OCI-M2 (cell line): Measurements from ENCODE around the gene MCRIP2.

Source experiments
- DNase-seq: peaks from one replicate; lab custom pipeline; 2025; ENCODE audit not compliant: unreplicated experiment; lab: John Stamatoyannopoulos, UW

Gene MCRIP2

DNA sequence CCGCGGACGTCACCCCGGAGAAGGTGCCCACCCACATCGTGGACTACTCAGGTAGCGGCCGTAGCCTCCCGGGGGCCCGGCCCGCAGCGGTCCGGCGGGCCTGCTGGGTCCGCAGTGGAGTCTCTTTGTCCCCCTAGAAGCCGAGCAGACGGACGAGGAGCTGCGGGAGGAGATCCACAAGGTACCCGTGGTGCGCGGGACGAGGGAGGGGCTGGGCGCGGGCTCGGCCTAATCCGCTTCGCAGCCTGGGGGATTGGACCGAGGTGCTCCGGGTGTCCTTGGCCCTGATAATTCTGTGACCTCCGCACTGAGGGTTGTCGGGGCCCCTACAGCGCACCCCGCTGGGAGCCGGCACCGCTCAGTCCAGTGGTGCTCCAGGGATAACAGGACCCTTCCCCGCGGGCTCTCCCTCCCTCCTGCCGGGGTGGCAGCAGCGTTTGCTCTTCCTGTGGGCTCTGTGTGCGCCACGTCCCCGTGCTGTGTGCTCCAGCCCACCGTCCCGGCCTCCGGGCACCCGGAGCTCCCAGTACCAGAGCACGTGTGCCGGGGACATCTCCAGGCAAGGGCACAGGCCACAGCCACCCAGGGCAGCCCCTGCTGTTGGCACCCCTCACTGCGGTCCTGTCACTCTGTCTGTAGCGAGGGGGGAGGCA is 27.0 kb downstream of the MCRIP2 start:
- no peak for DNase-seq

DNA sequence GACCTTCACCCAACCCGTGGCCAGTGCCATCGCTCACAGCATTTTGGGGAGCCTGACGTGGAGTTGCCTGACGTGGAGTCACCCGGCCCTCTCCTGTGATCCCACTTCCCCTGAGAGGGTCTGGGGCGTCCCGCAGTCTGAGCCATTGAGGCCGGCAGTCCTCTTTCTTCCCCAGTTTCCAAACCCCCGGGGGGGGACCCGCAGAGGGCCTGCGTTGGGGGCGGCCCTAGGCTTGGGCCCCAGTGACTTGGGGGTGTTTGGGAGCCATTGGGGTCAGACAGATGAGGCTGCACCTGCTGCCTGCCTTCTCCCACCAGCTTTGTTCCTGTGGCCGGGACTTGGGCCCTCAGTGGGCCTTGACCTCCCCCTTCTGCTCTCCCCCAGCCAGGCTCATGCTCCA is 28.0 kb downstream of the MCRIP2 start:
- DNase-seq = no peak

DNA sequence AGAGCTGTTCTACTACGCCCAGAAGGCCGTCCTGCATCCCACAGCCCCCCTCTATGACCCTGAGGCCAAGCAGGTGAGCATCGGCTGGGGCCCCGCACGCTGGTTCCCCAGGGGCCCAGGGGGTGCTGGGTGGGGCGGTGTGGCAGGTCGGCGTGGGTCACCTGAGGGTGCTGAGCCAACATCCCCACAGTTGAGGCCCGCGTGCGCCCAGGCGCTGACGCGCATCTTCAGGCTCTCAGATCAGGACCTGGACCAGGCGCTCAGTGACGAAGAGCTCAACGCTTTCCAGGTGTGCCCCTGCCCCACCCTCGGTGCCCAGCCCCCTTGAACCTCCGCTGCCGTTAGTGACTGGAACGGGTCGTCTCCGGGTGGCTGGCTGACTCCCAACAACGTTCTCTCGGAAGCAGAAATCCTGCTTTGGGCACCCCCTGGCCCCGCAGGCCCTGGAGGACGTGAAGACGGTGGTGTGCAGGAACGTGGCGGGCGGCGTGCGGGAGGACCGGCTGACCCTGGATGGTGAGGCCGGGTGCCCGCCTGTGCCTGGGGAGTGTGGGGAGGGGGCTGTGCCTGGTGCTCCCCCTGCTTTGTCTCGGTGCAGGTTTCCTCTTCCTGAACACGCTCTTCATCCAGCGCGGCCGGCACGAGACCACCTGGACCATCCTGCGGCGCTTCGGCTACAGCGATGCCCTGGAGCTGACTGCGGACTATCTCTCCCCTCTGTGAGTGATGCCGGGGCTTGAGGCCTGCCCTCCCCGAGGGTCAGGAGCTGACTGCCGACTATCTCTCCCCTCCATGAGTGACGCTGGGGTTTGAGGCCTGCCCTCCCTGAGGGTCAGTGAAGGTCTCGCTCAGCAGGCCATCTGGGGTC is 29.1 kb downstream of the MCRIP2 start:
- no peak for DNase-seq

DNA sequence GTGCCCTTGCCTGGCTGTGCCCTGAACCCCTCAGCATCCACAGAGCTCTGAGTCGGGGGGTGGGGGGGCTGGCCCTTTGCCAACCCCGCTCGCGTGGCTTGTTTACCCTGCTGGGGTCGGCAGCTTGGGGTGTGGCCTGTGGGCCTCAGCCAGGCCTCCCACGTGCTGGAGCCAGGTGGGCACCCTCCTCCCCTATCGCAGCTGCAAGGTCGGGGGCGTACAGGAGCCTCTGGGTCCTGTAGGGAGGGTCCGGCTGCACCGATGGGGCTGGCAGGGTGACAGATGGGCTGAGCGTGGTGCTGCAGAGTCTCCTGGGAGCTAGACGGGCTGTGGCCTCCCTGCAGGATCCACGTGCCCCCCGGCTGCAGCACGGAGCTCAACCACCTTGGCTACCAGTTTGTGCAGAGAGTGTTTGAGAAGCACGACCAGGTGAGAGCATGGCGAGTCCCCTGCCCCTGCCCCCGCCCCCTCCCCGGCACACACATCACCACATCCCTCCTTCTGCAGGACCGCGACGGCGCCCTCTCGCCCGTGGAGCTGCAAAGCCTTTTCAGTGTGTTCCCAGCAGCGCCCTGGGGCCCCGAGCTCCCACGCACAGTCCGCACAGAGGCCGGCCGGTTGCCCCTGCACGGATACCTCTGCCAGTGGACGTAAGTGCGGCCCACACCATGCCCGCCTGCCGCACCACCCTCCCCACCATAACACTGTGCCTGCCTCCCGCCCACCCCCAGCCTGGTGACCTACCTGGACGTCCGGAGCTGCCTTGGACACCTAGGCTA is 29.9 kb downstream of the MCRIP2 start:
- no peak for DNase-seq

DNA sequence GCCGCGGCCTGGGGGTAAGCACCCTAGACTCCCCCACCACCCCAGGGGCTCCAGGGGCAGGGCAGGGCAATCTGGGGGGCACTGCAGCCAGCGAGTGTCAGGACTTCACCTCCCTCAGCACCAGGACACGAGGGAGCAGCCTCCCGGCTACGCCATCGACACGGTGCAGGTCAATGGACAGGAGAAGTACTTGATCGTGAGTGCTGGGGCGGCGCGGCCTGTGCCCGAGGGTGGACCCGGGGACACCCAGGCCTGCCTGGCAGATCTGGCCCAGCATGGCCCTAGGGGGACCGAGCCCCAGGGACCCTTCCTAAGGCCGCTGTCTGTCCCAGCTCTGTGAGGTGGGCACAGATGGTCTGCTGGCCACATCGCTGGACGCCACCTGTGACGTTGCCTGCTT is 30.7 kb downstream of the MCRIP2 start:
- no peak for DNase-seq

DNA sequence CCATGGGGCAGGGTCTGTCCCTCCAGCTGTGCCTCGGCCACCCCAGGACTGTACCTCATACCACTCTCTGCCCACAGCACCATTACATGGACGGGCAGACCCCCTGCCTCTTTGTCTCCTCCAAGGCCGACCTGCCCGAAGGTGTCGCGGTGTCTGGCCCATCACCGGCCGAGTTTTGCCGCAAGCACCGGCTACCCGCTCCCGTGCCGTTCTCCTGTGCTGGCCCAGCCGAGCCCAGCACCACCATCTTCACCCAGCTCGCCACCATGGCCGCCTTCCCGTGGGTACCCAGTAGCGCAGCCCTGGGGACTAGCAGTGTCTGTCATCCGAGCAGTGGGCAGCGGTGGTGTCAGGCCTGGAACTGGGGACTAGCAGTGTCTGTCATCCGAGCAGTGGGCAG is 31.2 kb downstream of the MCRIP2 start:
- no peak for DNase-seq

DNA sequence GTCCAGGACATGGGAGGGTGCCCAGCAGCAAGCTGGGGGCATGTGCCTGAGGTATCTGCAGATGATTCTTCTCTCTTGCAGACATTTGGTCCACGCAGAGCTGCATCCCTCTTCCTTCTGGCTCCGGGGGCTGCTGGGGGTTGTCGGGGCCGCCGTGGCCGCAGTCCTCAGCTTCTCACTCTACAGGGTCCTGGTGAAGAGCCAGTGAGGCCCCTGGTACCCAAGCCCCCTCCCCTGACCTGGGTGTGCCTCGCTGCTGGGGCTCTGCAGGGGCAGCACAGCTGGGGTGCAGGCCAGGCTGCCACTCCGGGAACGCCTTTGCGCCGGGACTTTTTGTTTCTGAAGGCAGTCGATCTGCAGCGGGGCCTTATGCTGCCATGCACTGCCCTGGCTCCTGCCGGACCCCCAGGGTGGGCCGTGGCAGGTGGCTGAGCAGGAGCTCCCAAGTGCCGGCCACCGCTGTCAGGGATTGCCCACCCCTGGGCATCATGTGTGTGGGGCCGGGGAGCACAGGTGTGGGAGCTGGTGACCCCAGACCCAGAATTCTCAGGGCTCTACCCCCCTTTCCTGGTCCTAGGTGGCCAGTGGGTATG is 31.9 kb downstream of the MCRIP2 start:
- DNase-seq = no peak

DNA sequence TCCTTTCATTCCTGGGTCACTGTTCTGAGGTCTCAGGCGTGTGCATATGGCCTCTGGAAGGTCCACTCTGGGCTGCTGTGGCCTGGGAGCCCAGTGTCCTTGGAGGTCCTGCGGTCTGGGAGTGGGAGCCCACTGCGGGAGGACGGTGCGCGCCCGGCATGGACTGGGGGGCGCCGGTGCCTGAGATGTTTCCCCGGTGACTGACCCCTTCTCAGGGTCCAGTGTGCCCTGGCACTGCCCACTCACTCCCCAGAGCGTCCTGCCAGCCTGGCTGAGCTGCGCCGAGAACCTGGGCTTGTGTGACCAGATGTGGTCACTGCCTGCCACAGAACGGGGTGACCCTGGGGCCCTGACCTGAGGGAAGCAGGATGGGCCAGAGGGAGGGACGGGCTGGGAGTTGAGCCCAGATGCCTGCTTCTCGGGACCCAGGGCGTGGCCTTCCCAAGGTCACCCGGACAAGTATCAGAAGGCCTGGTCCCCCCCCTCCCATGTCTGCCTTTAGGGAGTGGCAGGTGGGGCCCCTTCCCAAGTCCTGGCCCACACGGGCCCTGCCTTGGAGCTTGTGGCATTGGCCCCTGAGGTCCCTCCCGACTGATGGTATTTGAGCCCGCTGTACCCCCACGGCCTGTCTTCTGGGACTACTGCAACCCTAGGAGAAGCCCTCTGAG is 32.7 kb downstream of the MCRIP2 start:
- no peak for DNase-seq

DNA sequence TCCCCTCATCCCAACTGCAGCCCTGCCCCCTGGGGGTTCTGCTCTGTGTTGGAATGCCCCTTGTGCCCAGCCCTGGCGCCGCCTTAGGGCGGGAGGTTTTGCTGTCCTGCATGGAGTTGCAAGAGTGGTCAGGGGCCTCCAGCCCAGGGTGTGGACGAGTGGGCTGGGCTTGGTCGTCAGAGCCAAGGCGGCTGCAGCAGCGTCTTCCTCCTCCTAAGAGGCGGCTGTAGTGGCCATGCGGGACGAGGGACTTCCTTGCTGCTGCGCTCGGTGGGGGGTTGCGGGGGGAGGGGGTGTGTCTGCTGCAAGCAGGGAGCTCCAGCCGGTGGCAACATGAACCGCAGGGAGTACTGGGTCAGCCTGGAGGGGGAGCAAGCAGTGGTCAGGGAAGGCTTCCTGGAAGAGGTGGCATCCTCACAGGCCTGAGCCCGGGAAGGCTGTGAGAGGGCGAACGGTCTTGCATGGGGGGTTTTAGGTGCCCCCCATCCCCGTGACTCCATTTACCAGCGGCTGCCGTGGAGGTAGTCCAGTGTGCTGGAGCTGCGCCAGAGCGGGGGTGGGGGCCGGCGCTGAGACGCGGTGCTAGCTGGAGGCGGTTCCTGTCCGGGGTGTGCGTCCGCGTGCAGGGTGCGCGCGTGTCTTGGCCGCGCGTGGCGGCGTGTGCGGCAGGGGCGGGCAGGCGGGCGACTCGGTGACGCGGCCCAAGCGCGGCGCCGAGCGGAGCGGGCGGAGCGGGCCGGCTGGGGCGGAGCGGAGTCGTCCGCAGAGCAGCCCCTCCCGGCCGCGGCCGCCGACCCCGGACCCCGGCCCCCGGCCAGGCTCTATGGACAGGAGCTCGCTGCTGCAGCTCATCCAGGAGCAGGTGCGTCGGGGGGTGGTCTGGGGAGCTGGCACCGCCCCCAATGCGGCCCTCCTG is 33.6 kb downstream of the MCRIP2 start, which contains the start of gene RHBDL1:
Gene RHBDL1 (plus strand): TSS at position 704 of the 916 bp plus-strand sequence. CDS start 120 bp downstream, at position 824.
- DNase-seq = no peak

DNA sequence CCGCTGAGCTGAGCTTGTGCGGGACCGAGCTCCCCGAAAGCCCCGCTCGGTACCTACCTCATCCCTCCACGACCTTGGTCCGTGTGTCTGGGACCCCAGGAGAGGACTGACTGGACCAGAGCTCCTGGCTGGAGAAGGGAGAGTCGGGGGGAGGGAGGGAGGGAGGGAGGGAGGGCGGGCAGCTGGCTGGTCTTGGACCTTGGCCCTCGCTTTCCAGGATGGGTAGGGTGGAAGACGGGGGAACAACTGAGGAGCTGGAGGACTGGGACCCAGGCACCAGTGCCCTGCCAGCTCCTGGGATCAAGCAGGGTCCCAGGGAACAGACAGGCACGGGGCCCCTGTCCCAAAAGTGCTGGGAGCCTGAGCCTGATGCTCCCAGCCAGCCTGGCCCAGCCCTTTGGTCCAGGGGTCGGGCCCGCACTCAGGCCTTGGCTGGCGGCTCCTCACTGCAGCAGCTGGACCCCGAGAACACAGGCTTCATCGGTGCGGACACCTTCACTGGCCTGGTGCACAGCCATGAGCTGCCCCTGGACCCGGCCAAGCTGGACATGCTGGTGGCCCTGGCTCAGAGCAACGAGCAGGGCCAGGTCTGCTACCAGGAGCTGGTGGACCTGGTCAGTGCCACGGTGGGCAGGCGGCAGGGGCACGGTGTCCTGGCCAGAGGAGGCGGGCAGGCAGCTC is 34.4 kb downstream of the MCRIP2 start:
- DNase-seq = no peak

DNA sequence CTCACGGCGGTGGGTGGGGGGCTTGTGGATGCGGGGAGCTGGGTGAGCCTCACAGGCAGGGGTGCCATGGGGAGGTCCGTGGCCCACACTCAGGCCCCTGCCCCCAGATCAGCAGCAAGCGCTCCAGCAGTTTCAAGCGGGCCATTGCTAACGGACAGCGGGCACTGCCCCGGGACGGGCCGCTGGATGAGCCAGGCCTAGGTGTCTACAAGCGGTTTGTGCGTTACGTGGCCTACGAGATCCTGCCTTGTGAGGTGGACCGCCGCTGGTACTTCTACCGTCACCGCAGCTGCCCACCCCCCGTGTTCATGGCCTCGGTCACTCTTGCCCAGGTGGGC is 34.9 kb downstream of the MCRIP2 start:
- no peak for DNase-seq

DNA sequence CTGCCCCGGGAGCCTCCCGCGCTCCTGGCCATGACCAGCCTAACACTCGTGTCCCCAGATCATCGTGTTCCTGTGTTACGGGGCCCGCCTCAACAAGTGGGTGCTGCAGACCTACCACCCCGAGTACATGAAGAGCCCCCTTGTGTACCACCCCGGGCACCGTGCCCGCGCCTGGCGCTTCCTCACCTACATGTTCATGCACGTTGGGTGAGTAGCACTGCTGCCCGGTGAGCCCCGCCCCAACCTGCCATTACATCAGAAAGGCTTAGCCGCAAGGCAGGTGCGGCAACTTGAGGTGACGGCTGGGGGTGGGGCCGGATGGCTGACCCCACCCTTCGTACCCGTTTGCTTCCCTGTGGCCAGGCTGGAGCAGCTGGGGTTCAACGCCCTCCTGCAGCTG is 35.3 kb downstream of the MCRIP2 start:
- no peak for DNase-seq

DNA sequence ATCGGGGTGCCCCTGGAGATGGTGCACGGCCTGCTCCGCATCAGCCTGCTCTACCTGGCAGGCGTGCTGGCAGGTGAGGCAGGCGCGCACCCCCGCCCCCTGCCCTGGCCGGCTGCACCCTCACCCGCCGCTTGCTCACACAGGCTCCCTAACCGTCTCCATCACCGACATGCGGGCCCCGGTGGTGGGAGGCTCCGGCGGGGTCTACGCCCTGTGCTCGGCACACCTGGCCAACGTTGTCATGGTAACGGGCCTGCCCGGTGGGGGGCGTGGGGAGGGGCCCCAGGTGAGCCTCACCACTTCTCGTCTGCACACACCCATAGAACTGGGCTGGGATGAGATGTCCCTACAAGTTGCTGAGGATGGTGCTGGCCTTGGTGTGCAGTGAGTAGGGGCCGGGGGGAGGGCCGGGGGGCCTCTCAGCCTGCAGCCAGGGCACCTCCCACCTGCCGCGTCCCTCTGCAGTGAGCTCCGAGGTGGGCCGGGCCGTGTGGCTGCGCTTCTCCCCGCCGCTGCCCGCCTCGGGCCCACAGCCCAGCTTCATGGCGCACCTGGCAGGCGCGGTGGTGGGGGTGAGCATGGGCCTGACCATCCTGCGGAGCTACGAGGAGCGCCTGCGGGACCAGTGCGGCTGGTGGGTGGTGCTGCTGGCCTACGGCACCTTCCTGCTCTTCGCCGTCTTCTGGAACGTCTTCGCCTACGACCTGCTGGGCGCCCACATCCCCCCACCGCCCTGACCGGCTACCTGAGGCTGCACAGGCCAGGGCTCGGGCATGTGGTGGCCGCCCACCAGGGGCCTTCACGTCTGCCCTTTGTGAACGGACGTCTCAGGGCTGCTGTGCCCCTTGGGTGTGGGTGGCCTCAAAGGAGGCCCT is 35.9 kb downstream of the MCRIP2 start:
- DNase-seq = no peak

DNA sequence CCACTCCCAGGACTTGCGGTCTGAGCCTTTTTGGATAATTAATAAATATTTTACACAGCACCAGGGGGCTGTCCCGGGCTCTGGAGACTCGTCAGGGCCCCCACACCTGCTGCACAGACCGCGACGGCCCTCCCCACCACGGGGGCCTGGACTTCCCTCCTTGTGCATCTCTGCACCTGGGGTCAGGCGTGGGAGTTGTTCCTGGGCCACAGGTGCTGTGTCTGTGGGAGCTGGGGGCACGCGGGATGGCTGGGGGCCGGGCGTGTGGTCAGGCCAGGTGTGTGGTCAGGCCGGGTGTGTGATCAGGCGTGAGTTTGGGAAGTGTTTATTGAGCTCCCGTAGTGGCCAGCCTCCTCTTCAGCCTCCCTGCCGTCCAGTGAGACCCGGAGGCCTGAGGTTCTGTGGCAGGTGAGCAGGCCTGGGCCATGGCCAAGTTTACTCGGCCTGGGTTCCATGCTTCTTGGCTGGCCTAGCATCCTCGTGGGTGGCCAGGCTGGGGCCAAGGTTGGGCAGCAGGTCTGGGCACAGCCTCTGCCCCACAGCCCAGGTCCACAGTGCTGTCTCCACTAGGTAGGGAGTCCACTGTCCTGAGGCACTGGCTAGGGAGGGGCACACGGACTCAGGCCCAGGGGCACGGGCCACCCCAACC is 36.7 kb downstream of the MCRIP2 start:
- DNase-seq = no peak

DNA sequence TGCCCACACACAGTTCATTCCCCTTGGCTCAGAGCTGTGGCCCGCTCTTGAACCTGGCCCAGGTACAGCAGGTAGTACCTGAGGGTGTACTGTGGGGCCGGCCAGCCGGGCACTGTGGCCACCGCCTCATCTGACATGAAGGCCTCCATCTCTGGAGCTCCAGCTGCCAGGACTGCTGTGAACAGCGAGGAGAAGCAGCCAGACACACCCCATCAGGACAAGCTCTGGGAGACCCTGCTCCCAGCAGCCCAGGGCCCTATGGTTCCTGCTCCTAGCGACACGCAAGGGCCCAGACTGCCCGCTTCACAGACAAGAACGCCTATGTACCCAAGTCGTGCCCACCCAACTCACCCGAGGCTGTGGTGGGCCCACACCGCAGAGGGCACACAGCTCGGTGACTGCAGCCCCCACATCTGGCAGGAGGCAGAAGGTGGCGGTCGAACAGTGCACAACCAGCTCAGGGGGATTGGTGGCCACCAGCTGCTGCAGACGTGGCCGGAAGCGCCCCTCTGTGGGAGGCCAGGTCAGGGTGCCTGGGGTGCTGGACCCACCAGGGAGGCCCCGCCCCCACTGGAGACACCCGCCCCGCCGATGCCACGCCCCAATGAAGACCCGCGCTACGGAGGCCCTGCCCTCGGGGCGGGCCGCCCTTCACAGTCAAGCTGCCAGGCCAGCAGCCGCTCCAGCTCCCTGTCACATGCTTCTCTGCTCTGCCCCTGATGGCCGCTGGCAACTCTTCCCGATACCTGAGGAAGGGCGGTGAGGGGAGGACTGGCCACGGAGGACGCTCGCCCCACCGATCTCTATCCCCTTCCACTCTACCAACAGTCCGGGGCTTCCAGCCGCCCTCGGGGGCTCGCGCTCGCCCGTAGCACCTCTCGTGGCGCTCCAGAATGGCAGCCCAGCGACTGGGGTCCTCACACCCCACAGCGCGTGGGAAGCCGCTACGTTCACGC is 37.5 kb downstream of the MCRIP2 start:
- DNase-seq = peak; percentile 10

DNA sequence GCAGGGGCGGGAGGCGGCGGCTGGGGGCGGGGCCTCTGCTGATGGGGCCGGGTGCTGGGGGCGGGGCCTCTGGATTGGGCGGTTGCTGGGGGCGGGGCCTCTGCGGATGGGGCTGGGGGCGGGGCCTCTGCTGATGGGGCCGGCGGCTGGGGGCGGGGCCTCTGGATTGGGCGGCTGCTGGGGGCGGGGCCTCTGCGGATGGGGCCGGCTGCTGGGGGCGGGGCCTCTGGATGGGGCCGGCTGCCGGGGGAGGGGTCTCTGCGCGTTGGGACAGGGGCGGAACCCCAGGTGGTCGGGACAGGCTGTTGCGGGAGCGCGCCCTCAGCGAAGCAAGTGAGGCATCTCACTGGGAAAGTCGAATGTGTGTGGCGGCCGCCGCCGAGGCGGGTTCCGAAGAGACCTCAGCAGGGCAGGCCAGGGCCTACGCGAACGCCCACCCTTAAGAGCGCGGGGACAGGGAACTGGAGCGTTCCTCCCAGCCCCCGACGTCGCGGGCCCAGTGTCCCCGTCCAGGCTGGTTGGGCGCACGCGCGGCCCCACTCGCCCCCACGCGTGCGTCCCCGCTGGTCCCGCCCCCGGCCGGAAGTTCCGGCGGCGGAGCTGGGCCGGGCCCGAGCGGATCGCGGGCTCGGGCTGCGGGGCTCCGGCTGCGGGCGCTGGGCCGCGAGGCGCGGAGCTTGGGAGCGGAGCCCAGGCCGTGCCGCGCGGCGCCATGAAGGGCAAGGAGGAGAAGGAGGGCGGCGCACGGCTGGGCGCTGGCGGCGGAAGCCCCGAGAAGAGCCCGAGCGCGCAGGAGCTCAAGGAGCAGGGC is 38.4 kb downstream of the MCRIP2 start, which contains the start of gene STUB1:
Gene STUB1 (plus strand): TSS at position 597 of the 811 bp plus-strand sequence. CDS start 116 bp downstream, at position 713.
- peak; percentile 25 for DNase-seq
